HG02571 (cell line): ENCODE data around the gene VGLL4.

Experiments used
- ATAC-seq: cut with Tn5 transposase; IDR thresholded peaks from one replicate; pipeline ENCODE4 v1.9.1; 2021; ENCODE audit warnings: mild to moderate bottlenecking, moderate library complexity; ENCODE audit not compliant: unreplicated experiment

Gene VGLL4

GRCh38 chr3:11629716-11630115, 14.0 kb downstream of the VGLL4 start:
- ATAC-seq = no peak

- ATAC-seq = no peak
Measured at GRCh38 chr3:11627612-11628011, 16.1 kb downstream of the VGLL4 start.

DNA sequence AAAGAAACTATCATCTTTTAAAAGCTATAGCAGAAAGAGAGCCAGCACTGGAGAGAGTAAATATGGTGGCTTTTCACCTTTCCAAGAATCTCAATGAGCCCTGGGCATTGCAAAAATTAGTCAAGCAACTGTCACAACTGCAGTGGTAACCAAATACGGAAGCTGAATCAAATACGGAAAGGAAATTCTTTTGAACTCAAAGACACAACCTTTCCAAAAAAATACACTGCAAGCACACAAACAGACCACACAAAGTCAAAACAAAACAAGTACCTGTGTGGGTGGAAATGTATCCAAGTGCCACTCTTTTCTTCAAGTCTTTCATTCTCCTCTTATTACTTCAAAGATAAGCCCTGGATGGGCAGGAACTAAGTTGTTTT, 17.6 kb downstream of the VGLL4 start:
- peak; percentile 67 for ATAC-seq

DNA sequence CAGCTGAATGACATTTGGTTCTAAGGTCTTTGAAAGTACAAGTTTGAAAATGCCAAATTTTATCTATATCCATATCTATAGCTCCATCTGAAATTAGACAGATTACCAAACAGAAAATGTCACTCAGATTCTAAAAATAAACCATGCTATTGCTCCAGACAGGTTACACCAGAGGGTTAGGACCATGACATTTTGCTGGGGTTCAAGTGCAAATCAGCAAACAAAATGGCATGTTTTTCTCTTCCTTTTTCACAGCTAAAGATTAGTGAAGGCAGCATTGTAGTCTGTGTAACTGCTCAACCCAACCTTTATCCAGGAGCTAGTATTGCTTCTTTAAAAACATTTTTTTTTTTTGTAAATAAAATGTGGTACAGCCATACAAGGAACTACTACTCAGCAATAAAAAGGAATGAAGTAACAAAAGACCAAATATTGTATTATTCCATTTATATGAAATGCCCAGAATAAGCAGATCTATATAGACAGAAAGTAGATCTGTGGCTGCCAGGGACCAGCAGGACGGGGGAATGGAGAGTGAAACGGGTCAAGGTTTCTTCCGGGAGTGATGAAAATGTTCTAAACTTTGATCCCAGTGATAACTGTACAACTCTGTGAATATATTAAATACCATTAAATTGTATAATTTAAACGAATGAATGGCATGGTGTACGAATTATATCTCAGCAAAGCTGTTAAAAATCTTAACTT, 18.2 kb downstream of the VGLL4 start:
- no peak for ATAC-seq

- no peak for ATAC-seq
Measured at GRCh38 chr3:11624704-11625375, 18.9 kb downstream of the VGLL4 start.

GRCh38 chr3:11624161-11624560, 19.6 kb downstream of the VGLL4 start:
- no peak for ATAC-seq

DNA sequence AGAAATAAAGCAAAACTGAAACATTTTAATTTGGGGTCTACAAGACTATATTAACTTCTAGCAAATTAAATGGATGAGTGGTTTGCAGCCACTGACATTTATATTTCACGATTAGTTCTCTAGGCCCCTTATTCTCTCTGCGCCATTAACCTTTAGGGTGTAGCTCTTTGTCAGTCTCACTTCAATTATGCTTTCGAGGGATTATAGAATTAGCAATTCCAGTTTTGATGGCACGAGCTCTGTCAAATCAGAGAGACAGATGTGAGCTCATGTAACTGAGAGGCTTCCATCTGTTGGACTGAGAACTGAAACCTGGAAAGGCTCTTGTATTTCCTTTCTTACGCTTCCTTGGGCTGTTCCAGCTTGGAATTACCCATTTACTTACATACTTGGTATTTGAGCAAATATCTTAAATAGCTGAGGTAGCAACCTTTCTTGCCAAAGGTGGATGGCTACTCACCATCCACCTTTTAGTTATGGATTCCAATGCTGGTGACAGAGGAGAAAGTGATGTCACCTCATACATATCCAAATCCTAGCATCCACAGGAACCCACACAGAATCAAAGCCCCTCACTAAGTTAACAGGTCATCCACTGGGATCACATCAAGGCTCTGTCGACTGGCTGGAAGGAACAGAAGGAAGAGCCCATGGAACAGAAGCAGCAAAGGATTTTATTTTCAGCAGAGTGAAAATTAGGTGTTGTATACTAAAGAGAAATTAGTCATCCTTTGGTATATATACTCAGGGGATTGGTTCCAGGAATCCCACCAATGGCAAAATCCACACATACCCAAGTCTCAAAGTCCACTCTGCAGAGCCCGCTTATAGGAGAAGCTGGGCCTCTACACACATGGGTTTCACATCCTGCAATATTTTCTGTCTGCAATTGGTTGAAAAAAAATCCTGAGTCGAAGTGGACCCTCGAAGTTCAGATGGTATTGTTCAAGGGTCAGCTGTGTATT, 20.8 kb downstream of the VGLL4 start:
- no peak for ATAC-seq

GRCh38 chr3:11621077-11621476, 22.6 kb downstream of the VGLL4 start:
- no peak for ATAC-seq

GRCh38 chr3:11619946-11620652, 23.6 kb downstream of the VGLL4 start:
- no peak for ATAC-seq

GRCh38 chr3:11619461-11619860, 24.3 kb downstream of the VGLL4 start:
- ATAC-seq = no peak

DNA sequence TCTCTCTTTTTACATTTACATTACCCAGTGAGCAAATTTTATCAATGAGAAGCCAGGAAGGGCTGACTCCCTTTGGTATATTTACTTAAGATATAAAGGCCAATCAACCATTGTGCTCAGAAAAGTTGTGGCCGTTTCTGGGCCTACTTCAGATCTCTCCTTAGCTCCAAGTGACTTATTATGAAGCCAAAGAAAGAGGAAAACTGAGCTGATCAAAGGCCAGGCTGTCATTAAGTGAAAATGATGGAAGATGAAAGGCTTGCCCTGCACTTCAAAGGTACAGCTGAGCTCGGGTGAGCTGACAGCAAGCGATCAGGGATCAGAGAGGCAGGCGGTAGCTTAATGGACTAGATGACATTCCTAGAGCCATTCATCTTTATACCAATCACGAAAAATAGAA, 24.8 kb downstream of the VGLL4 start:
- no peak for ATAC-seq

GRCh38 chr3:11616551-11616950, 27.2 kb downstream of the VGLL4 start:
- ATAC-seq = no peak

DNA sequence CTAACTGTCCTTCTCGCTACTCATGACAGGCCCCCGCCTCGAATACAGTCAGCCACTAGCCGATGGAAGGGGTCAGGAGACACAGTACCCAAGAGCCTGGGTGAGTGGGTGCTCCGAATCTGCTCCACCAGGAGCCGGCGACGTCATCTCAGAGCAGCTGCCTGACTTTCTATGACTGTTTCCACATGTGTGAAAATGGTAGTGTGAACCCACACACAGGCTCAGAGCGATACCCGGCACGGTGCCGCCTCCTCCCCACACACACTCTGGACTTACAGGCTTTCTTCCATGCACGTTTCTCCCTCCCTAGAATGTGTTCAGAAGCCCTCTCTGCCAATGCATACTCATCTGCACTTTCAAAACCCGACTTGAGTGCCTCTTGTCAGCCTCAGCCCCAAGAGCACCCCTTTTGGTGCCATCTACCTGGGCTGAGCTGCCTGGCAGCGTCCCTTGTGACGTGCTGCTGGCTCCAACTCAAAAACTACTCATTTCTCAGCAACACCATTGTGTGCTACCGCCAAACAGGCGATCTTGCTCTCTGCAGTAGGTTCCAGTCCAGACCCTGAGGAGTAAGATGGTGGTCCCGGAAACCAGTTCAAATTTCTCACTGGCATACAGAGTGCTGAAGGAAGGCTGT, 29.7 kb downstream of the VGLL4 start:
- no peak for ATAC-seq

- ATAC-seq = no peak
Measured at GRCh38 chr3:11613319-11613718, 30.4 kb downstream of the VGLL4 start.

- no peak for ATAC-seq
Measured at GRCh38 chr3:11612515-11613188, 31.1 kb downstream of the VGLL4 start.

DNA sequence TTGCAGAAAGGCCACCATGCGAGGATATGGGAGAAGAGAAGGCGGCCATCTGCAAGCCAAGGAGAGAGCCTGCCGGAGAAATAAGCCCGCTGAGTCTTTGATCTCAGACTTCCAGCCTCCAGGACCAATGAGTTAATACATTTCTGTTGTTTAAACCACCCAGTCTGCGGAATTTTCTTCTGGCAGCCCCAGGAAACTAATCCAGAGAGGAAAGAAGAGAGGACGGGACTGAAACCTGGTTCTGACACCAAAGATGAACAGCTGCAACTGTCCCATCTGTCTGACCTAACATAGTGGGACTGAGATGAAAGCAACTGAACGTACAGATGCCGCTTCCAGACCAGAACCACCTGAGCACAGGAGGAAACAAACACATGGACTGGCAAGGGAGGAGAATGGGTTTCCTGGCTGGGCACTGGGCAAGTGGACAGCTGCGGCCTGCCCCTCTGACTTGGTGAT, 32.3 kb downstream of the VGLL4 start:
- no peak for ATAC-seq

DNA sequence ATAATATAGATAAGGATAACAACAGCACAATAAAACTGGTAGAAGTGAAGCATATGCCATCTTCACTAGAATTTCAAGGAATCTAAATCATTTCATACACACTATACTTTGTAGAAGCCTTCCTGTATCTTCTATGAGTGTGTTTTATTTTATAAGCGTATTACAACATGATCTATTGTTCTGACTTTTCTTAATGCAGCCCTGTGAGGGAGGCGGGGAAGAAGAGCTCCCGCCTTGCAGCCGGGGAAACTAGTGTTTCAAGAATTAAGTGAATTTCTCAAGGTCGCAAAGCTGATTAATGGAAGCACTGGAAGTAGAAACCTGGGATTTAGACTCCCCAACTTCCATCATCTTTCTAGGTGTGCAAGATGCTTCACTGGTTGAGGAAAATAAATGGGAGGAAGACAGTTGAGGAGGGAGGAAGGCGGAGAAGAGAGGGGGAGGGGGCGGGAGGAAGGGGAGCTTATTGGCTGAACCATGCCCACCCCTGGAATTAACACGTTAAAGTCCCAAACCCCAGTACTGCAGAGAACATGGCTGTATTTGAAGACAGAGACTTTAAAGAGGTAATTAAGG, 32.9 kb downstream of the VGLL4 start:
- no peak for ATAC-seq

DNA sequence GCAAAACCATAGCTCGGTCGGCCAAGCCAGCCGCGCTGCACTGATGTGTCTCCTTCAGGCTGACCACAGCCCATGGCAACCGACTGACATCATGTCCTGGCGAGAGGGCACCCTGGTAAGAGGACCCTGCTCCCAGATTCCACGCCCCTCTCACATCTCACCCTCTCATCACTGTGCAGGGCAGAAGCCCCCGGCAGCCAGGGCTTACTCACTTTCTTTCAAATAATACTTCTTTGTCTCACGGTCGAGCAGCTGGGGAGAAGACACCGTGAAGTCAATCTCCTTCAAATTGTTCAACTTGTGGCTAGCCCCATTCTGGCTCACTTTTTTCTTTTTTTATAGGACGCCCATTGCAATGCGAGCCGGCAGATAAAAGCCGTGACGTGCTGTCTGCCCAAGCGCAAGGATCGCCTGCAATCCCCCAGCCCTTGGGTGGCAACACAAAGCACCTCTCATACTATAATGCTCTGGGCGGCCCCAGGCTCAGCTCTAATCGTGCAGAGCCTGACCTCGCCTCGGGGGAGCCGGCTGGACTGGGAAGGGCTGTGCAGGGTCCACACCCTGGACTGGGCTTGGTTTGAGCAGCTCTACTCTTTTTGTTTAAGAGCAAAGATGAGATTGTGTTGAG, 33.6 kb downstream of the VGLL4 start:
- ATAC-seq = no peak

DNA sequence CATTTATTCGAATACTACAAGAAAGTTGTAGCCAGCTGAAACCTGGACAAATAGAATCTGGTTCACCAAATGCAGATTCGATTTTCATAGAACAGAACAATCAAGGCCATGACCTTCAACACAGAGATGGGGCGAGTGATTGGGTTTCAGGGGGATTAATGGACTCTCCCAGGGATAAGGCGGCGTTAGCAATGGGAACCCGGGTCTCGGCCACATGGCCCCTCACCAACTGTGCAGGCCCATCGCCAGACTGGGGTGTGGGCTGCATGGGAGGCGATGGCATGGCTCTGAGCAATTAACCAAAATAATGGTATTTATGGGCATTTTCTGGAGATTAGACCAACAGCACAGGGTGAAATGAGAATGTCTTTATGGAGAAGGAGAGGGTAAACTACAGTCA, 34.2 kb downstream of the VGLL4 start:
- no peak for ATAC-seq
